ENCODE results near the gene OSBPL5. TPM values are rescaled to one million over a fixed set of nuclear protein-coding genes. Genes with fewer than 3 reads are reported as not detected.

Gene OSBPL5
- total and polyA plus RNA-seq, 9 of the 15 experiments (the other 6 are each of a cell fraction or from before 2014, with no cell fraction given): 0.06 to 14.8 (median 3.2) TPM

DNA sequence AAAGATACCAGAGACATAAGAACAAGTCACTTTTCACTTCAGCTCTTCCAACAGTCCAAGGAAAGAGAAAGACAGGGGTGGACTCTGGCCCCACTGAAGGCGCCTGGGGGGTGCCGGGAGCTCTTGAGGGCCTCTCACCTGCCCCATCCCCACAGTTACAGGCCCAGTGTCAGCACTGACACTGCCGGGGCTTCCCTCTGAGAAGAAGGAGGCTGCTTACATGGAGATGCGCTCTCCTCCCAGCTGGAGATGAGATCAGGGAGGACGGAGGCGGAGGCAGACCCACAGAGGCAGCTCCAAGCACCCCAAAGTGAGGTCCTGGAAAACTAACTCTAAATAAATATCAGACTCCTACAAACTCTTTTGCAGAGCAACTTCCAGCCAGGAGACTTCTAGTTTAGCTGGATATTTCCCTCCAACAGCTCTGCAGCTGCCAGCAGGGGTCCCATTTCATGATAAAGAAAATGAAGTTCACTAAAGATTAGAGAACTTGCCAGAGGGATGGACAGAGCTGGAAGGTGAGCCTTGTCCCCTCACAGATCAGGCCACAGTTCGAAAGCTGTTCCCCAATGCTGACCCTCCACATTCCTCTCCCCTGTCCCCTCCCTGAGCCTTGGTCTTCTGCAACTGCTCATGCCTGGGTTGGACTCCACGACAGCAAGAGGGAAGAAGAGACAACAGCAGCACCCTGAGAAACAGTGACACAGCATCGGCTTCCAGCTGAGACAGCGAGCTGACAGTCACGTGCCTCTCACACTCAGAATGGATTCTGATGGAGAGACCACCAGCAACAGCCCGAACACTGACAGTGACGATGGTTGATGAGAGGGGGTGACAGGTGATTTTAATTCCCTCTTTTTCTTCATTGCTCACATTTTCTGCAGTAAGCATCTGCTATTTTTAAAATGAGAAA is 113.7 kb downstream of the OSBPL5 start:
- WGBS (ENCODE audit: insufficient coverage, low coverage, missing lambda C conversion rate): 48% methylated on average over 12 of the region's 13 CpGs
- CTCF ChIA-PET (ENCODE audit: low intra/inter-chr PET ratio): no interaction called here
- Histone ChIP-seq H3K9me1 (ENCODE audit: control insufficient read depth, insufficient read depth, low read length) (peaks cover 32% of the 10 kb centered on the region), H3K27ac (ENCODE audit: extremely low read depth, low read depth, low read length) (peak overlapping the region; percentile 21; the same call in 1 of the 3 replicates), H3K9me3 (replicated peaks; ENCODE audit: control insufficient read depth, insufficient read depth, low read depth, low read length) (no peaks in the 10 kb centered on the region), H3K27me3 (ENCODE audit: control insufficient read depth in 2 of 2, insufficient read depth in 2 of 2, low read length in 2 of 2) (no peaks in the 10 kb centered on the region), H3K9ac (ENCODE audit: insufficient read depth in 1 of 2, low read depth in 2 of 2, low read length in 2 of 2) (peak overlapping the region; percentile 3 to 79; a peak in 2 of 4 replicates), H3K4me3 (no peak overlapping the region), H3K79me2 (ENCODE audit: control insufficient read depth, insufficient read depth, low read length) (peaks cover 94% of the 10 kb centered on the region), H4K20me1 (replicated peaks; ENCODE audit: control insufficient read depth, insufficient read depth, low read length) (peaks cover 78% of the 10 kb centered on the region), H3K4me1 (replicated peaks in 1 of 2; ENCODE audit: control insufficient read depth in 2 of 2, insufficient read depth in 2 of 2, low read length in 2 of 2) (peaks cover 28 to 42% of the 10 kb centered on the region in 2 experiments; a peak in 4 of 5 replicates), H2AFZ (ENCODE audit: low read depth, low read length) (no peak overlapping the region), H3K36me3 (ENCODE audit: control insufficient read depth, insufficient read depth, low read length) (peaks cover 56% of the 10 kb centered on the region; the same call in 2 of the 3 replicates), H3K4me2 (ENCODE audit: insufficient read depth, low read length) (peak overlapping the region; percentile 51)
- ATAC-seq: peak; percentile 62
- POLR2A ChIA-PET: interaction anchor here (1.2 to 2.7 kb wide), 2 partner anchors 13 to 21 kb away, joined by 3 to 12 read pairs; no protein-coding TSS in a partner anchor
- peak in 2 of 4 experiments; percentile 47 to 65 for DNase-seq (ENCODE audit: extremely low read depth in 1 of 4, low spot score in 3 of 4)
- intact Hi-C loops (cut with micrococcal nuclease): no loop called here
- peak; percentile 81 for FAIRE-seq
- no TSS peak for BruUV-seq (replicated peaks)
- in situ Hi-C loops (cut with MboI): no loop called here
- TF ChIP-seq CC2D1A (IDR thresholded peaks at IDR 0.05): no peak
- TF ChIP-seq HMGXB4 (CRISPR knock-in tag; IDR thresholded peaks at IDR 0.05): no peak
- TF ChIP-seq MTA2 (IDR thresholded peaks at IDR 0.05; ENCODE audit: low read depth): no peak
- TF ChIP-seq, protein P1, sequence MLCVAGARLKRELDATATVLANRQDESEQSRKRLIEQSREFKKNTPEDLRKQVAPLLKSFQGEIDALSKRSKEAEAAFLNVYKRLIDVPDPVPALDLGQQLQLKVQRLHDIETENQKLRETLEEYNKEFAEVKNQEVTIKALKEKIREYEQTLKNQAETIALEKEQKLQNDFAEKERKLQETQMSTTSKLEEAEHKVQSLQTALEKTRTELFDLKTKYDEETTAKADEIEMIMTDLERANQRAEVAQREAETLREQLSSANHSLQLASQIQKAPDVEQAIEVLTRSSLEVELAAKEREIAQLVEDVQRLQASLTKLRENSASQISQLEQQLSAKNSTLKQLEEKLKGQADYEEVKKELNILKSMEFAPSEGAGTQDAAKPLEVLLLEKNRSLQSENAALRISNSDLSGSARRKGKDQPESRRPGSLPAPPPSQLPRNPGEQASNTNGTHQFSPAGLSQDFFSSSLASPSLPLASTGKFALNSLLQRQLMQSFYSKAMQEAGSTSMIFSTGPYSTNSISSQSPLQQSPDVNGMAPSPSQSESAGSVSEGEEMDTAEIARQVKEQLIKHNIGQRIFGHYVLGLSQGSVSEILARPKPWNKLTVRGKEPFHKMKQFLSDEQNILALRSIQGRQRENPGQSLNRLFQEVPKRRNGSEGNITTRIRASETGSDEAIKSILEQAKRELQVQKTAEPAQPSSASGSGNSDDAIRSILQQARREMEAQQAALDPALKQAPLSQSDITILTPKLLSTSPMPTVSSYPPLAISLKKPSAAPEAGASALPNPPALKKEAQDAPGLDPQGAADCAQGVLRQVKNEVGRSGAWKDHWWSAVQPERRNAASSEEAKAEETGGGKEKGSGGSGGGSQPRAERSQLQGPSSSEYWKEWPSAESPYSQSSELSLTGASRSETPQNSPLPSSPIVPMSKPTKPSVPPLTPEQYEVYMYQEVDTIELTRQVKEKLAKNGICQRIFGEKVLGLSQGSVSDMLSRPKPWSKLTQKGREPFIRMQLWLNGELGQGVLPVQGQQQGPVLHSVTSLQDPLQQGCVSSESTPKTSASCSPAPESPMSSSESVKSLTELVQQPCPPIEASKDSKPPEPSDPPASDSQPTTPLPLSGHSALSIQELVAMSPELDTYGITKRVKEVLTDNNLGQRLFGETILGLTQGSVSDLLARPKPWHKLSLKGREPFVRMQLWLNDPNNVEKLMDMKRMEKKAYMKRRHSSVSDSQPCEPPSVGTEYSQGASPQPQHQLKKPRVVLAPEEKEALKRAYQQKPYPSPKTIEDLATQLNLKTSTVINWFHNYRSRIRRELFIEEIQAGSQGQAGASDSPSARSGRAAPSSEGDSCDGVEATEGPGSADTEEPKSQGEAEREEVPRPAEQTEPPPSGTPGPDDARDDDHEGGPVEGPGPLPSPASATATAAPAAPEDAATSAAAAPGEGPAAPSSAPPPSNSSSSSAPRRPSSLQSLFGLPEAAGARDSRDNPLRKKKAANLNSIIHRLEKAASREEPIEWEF (CRISPR knock-in tag; IDR thresholded peaks at IDR 0.05): no peak
- TF ChIP-seq GTF2F1 (IDR thresholded peaks at IDR 0.05; ENCODE audit: low read depth, low read length): no peak
- no peak for TF ChIP-seq HNRNPLL (IDR thresholded peaks at IDR 0.05; ENCODE audit: low read depth, low read length, poor library complexity, severe bottlenecking)
- TF ChIP-seq POLR2AphosphoS5 (IDR thresholded peaks at IDR 0.05; ENCODE audit: control insufficient read depth, insufficient read depth, low read depth, low read length): no peak
- no peak for TF ChIP-seq ZNF696 (CRISPR knock-in tag; conservative IDR thresholded peaks at IDR 0.05)
- TF ChIP-seq GTF2A2 (tag; IDR thresholded peaks at IDR 0.05): no peak
- TF ChIP-seq SMARCA5 (IDR thresholded peaks at IDR 0.05): no peak
- no peak for TF ChIP-seq GABPA (tag; conservative IDR thresholded peaks at IDR 0.05; ENCODE audit: low read depth)
- TF ChIP-seq ZNF785 (CRISPR knock-in tag; IDR thresholded peaks at IDR 0.05): no peak
- TF ChIP-seq EP400 (IDR thresholded peaks at IDR 0.05): no peak
- no peak for TF ChIP-seq TGIF2 (CRISPR knock-in tag; IDR thresholded peaks at IDR 0.05)
- TF ChIP-seq SP1 (CRISPR knock-in tag; IDR thresholded peaks at IDR 0.05): no peak
- TF ChIP-seq SNRNP70 (optimal IDR thresholded peaks at IDR 0.05; ENCODE audit: low read depth, low read length): no peak
